MM.1S (cell line): ENCODE results near the gene CASP3.

Source experiments
- CTCF ChIP-seq: fragments of 300-600 bp; sonication (generic); IDR thresholded peaks from 2 replicates; pipeline ENCODE4 v1.5.1; 2016; ENCODE audit warnings: antibody characterized with exemption, low read length, mixed read lengths
- EZH2 ChIP-seq: fragments of 300-600 bp; sonication (generic); optimal IDR thresholded peaks from 2 replicates; pipeline ENCODE3; 2017; ENCODE audit warnings: low read depth, mild to moderate bottlenecking, antibody characterized with exemption, low read length, mixed read lengths
- EZH2phosphoT487 ChIP-seq: fragments of 300-600 bp; sonication (generic); IDR thresholded peaks from 2 replicates; pipeline ENCODE4 v1.6.1; 2018; ENCODE audit warnings: antibody characterized with exemption, low read length

- TF ChIP-seq CTCF (no peak), EZH2 (no peak), EZH2phosphoT487 (no peak)
Observed at GRCh38 chr4:184596044-184596616, 53.1 kb downstream of the CASP3 start.
